GM12878 (cell line): ENCODE results near the gene CACNA1S. TPM values are rescaled to one million over a fixed set of nuclear protein-coding genes. Genes with fewer than 3 reads are reported as not detected.

ENCODE experiments used
- EGR1 ChIP-seq, 2 experiments: IDR thresholded peaks; 1 replicate in 1 of 2; 2 replicates in 1 of 2; pipeline ENCODE4 v1.6.1; 2011 to 2012; ENCODE audit warnings: low read depth in 2 of 2, low read length in 2 of 2, borderline replicate concordance in 1 of 2, mild to moderate bottlenecking in 1 of 2, moderate library complexity in 1 of 2
- GABPA ChIP-seq: IDR thresholded peaks from 2 replicates; pipeline ENCODE4 v1.6.1; 2014; ENCODE audit warnings: antibody characterized with exemption, low read depth, mild to moderate bottlenecking, inconsistent platforms
- NFIC ChIP-seq: IDR thresholded peaks from 2 replicates; pipeline ENCODE4 v1.6.1; 2012; ENCODE audit warnings: low read depth, mild to moderate bottlenecking, inconsistent platforms, low read length, moderate library complexity
- PML ChIP-seq: IDR thresholded peaks from 2 replicates; pipeline ENCODE4 v1.6.1; 2012; ENCODE audit warnings: low read length, inconsistent platforms
- SUZ12 ChIP-seq: fragments of 200-600 bp; sonication (generic); IDR thresholded peaks from one replicate; pipeline ENCODE4 v1.6.1; 2018; ENCODE audit warnings: antibody characterized with exemption, mild to moderate bottlenecking; ENCODE audit not compliant: unreplicated experiment
- polyA plus RNA-seq, 11 experiments: library from polyadenylated mRNA; depleted of rRNA in 4 of 11; unstranded in 6 of 11; stranded (reverse) in 5 of 11; fragments of >200 nt; fragmentation: Nextera tagmentation in 4 of 11; fragmentation: Illumina TruSeq in 1 of 11; extraction: Ambion mirVana in 4 of 11; extraction: Trizol in 1 of 11; gene quantifications; 1 replicate in 1 of 11; 2 replicates in 10 of 11; pipeline versions ENCODE4 v1.2.1 to v1.2.3, GENCODE V29; 2011 to 2016; ENCODE audit warnings: inconsistent platforms in 2 of 11, missing spikeins in 2 of 11, low read depth in 1 of 11
- total RNA-seq, 4 experiments: library from RNA; depleted of rRNA in 3 of 4; stranded (reverse); fragments of >200 nt in 3 of 4; fragmentation: Illumina TruSeq in 1 of 4; extraction: Trizol in 1 of 4; gene quantifications; 2 replicates each; pipeline versions ENCODE4 v1.2.1 to v1.2.3, GENCODE V29; 2013 to 2021
- TF ChIP-seq, protein P1 (sequence below): fragments of 450-650 bp; IDR thresholded peaks from 2 replicates; pipeline ENCODE4 v1.6.1; 2018; ENCODE audit warnings: mild to moderate bottlenecking, low read depth, moderate library complexity; ENCODE audit not compliant: partially characterized antibody
- TF ChIP-seq, protein P2 (sequence below): IDR thresholded peaks from 2 replicates; pipeline ENCODE4 v1.6.1; 2012; ENCODE audit warnings: low read depth, low read length, improper control_type of control experiment

CACNA1S gene
- total and polyA plus RNA-seq, 10 of the 15 experiments (the other 5 are each of a cell fraction or from before 2014, with no cell fraction given), result under 0.01 to 0.04 (median 0.02) TPM; not detected in 6

DNA sequence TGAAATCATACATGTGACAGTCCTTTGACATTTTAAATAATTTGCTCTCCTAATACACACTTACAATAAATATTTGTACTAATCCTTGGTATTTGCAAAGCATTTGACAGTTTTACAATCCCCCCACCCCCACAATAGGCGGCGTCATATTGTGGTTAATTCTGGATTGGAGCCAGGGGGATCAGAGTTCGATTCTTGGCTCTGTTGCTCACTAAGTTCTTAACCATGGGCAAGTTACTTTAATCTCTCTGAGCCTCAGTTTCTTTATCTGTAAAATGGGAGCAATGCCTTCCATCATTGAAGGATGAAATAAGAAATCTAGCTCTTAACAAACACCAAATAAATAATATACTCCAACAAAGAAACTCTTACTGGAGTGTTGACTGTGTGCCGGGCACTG is 23.8 kb downstream of the CACNA1S start (continued):
- TF ChIP-seq, protein P1, sequence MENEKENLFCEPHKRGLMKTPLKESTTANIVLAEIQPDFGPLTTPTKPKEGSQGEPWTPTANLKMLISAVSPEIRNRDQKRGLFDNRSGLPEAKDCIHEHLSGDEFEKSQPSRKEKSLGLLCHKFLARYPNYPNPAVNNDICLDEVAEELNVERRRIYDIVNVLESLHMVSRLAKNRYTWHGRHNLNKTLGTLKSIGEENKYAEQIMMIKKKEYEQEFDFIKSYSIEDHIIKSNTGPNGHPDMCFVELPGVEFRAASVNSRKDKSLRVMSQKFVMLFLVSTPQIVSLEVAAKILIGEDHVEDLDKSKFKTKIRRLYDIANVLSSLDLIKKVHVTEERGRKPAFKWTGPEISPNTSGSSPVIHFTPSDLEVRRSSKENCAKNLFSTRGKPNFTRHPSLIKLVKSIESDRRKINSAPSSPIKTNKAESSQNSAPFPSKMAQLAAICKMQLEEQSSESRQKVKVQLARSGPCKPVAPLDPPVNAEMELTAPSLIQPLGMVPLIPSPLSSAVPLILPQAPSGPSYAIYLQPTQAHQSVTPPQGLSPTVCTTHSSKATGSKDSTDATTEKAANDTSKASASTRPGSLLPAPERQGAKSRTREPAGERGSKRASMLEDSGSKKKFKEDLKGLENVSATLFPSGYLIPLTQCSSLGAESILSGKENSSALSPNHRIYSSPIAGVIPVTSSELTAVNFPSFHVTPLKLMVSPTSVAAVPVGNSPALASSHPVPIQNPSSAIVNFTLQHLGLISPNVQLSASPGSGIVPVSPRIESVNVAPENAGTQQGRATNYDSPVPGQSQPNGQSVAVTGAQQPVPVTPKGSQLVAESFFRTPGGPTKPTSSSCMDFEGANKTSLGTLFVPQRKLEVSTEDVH, result no peak
- TF ChIP-seq EGR1 (IDR thresholded peaks at IDR 0.05; ENCODE audit: borderline replicate concordance in 1 of 2, low read depth in 2 of 2, low read length in 2 of 2), result no peak
- TF ChIP-seq GABPA, result no peak
- TF ChIP-seq PML, result no peak
- no peak for TF ChIP-seq SUZ12
- TF ChIP-seq, protein P2, sequence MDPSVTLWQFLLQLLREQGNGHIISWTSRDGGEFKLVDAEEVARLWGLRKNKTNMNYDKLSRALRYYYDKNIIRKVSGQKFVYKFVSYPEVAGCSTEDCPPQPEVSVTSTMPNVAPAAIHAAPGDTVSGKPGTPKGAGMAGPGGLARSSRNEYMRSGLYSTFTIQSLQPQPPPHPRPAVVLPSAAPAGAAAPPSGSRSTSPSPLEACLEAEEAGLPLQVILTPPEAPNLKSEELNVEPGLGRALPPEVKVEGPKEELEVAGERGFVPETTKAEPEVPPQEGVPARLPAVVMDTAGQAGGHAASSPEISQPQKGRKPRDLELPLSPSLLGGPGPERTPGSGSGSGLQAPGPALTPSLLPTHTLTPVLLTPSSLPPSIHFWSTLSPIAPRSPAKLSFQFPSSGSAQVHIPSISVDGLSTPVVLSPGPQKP, result no peak
- TF ChIP-seq NFIC, result no peak
